ENCODE results near the gene ALPK1. TPM values are rescaled to one million over a fixed set of nuclear protein-coding genes. Genes with fewer than 3 reads are reported as not detected.

Gene ALPK1
- total RNA-seq, 1 donor from 2014 or later, result 21.3 TPM

GRCh38 chr4:112328734-112329130 is 31.6 kb downstream of the ALPK1 start:
- DNase-seq (ENCODE audit: low spot score), result no peak

GRCh38 chr4:112329672-112330375 is 32.7 kb downstream of the ALPK1 start:
- DNase-seq (ENCODE audit: low spot score), result no peak

GRCh38 chr4:112330921-112331320 is 33.8 kb downstream of the ALPK1 start:
- DNase-seq (ENCODE audit: low spot score), result no peak

DNA sequence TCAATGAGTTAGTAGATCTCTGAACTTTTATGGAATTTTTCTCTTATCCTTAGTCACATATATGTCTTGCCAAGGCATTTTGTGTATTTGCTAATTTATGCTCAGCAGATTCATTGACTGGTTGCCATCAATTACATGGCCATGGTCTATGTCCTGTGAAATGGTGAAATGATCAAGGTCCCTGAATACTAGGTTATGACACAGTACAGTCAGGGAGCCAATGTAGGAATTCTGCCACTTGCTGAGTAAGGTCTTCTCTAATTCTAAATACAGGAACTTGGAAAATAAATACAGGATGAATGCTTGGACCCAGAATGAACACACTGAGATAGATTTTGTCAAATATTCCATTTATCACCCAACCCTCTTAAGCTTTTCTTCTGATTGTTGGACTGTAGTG is 35.2 kb downstream of the ALPK1 start:
- no peak for DNase-seq (ENCODE audit: low spot score)

- DNase-seq (ENCODE audit: low spot score), result no peak
These were observed 42.9 kb downstream of the ALPK1 start for GRCh38 chr4:112340023-112340422.

DNA sequence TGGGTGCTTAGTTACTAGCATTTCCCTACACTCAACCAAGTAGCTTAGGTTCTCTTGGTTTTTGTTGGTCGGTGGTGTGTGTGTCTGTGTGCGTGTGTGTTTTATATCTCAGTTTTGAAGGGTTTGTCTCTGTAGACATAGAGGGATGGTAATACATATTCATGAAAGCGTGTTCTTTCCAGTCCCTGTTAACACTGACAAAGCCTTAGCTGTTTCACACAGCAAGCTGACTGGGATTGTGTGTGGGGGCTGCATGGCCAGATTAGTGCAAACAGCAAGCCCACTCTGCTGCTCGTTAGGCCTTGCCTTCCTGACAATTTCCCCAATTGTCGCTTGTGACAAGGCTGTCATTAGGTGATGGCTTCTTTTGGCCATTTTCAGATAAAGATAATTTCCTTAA is 43.9 kb downstream of the ALPK1 start:
- no peak for DNase-seq (ENCODE audit: low spot score)

DNA sequence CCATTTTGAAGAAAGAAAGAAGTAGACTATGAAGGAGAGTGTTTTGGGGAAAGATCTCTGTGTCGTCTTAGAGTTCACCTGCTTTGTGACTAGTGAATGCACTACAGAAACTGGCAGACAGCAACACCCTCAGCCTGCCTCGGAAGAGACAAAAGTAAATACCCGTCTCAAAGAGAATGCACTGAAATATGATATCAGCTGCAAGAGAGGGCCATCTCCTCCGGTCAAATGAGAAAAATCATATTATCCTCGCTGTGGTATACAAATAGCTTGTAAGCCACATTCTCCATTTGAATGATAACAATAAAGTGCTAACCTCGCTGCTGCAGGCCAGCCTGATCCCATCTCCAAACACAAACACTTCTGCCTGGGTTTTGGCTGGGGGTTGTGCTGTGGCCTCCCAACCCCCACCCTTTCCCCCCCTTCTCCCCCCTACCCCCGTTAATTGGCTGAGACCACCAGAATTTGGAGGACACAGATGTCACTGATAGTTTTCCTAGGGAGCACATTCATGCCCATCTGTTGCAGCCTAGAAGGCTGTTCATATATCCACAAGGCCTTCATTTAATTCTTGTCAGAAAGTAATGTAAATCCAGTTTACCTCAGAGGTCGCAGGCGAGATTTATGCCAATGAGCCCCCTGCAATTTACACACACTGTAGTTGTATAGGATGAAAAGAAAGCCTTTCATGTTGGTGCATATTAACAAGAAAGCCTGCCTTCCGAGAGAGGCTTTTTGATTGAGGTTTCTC is 46.3 kb downstream of the ALPK1 start:
- DNase-seq (ENCODE audit: low spot score), result no peak

DNA sequence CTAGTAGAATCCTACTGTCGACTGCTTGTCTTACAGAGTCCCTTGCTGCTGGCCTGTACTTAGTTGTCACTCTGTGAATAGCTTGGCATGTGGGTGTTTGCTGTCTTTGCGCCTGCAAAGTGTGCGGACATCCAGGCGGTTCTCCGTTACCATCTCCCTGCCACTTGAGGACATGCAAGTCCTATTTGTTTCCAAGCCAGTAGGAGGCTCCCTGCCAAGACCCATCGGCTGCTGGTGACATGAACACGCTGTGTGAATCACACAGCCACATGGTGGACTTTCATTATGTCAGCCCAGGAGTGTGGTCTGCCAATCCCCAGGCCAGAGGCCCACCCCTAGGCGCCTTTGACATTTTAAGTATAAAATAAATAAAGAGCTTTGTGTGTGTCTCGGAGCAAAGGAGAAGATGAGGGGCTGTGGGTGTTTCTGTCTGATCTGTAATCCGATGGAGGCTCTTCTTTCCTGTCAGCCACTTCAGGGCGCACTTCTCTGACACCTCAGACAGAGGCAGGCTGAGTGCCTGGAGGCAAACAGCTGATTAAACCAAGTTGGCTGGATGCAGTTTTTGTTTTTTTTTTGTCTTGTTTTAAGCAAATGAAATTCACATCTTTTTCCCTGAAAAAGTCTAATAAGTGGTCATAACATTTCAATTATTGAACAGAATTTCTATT is 51.5 kb downstream of the ALPK1 start:
- DNase-seq (ENCODE audit: low spot score), result no peak

- no peak for DNase-seq (ENCODE audit: low spot score)
These were observed 55.6 kb downstream of the ALPK1 start for GRCh38 chr4:112352736-112353135.

DNA sequence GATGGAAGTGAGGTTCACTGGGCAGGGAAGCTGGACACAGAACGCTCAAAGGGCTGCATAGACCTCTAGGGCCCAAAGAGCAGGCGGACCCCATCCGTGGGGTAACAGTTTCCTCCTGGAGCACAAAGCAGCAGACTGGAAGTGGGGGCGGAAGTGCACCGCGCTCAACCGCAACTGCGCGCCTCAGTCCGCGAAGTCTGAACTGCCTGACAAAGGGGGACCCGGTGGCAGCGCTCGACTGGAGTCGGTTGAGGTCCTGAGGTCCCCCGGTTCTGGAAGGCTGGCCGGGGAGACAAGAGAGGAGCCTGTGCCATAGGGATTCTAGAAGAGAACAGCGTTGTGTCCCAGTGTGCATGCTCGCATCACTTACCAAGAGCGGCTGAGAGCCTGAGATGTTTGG is 58.5 kb downstream of the ALPK1 start:
- no peak for DNase-seq (ENCODE audit: low spot score)

DNA sequence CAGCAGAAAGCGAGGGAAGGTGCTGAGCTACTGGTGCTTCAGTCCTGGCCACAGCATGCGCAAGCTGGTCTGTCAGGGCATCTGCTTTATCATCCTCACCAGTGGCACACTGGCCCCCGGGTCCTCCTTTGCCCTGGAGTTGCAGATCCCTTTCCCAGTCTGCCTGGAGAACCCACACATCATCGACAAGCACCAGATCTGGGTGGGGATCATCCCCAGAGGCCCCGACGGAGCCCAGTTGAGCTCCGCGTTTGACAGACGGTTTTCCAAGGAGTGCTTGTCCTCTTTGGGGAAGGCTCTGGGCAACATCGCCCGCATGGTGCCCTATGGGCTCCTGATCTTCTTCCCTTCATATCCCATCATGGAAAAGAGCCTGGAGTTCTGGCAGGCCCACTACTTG is 60.3 kb downstream of the ALPK1 start:
- no peak for DNase-seq (ENCODE audit: low spot score)

GRCh38 chr4:112357897-112358296 is 60.7 kb downstream of the ALPK1 start:
- no peak for DNase-seq (ENCODE audit: low spot score)

DNA sequence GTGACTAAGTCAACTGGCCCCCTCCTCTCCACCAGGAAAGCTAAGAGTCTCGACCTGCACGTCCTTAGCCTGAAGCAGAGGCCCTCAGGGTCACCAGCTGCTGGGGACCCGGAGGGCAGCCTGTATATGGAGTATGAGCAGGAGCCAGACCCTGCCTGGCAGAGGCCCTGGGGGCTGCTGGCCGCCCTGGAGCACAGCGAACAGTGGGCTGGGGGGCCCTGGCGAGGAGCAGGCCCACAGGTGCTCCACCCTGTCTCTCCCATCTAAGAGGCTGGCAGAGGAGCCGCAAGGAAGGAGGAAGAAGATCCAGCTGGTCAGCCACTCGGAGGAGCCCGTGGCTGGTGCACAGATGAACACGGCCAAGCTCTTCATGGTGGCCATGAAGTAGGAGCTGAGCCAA is 61.2 kb downstream of the ALPK1 start:
- no peak for DNase-seq (ENCODE audit: low spot score)

DNA sequence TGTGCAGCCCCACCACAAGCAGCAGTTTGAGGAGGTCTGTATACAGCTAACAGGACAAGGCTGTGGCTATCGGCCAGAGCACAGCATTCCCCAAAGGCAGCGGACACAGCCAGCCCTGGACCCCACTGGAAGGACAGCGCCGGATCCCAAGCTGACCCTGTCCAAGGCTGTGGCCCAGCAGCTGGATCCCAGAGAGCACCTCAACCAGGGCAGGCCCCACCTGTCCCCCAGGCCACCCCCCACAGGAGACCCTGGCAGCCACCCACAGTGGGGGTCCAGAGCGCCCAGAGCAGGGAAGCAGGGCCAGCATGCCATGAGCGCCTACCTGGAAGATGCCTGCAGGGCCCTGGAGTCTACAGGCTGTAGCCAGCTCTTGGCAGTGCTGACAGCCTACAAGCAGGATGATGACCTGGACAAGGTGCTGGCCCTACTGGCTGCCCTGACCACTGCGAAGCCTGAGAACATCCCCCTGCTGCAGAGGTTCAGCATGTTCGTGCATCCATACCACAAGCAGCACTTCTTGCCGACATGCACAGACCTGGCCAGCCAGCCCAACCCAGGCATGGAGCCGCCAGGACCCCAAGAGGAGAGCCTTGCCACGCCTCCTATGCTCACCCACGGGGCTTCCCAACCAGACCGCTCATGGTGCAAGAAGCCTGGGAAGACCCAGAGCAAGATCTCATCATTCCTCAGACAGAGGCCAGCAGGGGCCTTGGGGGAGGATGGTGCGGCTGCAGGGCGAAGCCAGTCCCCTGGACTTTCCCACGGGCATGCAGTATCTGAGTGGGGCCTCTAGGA is 62.0 kb downstream of the ALPK1 start:
- DNase-seq (ENCODE audit: low spot score), result no peak

DNA sequence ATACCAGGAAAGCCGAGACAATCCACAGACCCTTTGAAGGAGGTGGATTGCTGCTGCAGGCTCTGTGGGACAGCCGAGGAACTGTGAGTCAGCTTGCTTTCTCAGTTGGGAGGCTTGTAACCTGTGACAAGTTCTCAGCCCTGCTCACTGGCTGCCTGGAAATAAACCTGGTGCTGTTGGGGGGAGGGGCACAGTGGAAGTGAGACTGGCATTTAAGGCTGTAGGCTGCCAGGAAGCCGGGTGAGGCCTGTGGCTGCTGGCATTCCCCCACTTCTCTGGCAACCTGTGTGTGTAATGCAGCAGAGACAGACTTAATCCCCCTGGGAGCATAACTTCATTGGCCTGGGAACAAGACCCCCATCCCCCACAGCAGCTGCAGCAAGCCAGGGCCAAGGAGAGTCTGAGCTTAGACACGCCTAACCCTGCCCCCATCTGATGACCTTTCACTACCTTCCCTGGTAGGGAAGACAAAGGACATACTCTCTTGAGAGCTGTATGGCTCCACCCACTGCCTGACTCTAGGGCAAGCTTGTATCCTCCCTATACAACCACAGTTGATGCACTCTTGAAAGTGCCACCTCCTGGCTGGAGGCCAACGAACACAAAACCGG is 64.1 kb downstream of the ALPK1 start:
- DNase-seq (ENCODE audit: low spot score), result no peak

DNA sequence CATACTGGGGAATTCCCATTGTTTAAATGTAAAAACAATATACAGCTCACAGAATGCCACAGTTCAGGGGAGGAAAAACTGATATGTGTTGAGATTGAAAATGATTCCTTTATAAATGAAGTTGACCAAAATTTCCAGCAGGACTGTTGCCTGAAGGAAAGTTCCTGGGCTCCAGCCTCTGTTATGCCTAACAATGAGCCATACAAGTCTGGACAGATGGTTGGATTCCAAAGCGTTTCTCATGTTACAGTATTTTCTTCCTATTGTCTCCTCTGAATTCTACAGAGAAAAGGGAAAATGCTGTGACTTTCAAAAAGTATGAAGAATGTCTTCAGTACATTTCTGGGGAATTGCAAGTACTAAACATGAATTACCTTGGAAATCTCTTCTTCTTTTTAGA is 73.3 kb downstream of the ALPK1 start:
- no peak for DNase-seq (ENCODE audit: low spot score)

DNA sequence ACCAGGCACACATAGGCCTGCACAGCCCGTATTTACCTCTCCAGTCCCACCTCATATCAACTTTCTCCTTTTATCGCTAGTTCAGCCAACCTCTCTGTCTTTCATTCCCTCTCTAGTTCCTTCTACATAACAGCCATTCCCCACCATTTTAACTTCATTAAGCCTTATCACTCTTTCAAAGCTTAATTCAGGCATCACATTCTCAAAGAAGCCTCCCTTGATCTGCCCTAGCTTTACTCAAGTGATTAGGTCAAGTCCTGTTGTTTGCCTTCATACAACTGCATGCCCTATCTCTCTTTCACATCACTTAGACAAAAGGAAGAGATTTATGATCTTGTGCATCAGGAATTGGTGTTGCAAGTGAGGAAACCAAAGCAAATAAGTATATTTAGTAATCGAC is 74.2 kb downstream of the ALPK1 start:
- DNase-seq (ENCODE audit: low spot score), result no peak

DNA sequence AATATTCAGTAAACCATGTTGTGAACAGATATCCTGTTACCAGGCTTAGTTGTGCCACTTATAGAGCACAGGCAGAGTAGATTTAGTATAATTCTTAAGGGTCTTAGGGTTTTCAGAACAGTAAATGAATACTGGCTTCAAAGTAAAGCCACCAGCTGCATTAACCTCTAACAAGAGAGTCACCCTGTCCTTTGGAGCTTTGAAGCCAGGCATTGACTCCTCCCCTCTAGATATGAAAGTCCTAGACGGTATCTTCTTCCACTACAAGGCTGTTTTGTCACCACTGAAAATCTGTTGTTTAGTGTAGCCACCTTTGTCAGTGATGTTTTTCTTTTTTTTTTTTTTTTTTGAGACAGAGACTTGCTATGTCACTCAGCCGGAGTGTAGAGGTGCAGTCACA is 77.7 kb downstream of the ALPK1 start:
- DNase-seq (ENCODE audit: low spot score), result no peak

DNA sequence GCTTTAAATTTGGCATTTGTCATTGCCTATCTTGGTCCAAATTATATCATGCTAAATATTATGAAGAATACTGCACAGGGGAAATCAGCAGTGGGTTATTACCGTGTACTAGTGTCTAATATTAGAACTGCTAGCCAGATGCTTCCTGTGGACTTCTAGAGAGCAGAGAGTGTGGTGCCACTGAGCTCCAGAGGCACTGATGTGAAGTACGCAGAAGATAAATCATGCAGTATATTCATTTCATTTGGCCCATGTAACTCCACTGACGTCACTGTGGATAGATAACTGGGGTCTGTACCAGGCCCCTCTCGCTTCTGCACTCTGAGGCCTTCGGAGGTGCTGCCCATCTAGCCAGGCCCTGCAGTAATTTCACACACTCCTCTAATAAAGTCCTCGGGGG is 80.0 kb downstream of the ALPK1 start:
- no peak for DNase-seq (ENCODE audit: low spot score)

DNA sequence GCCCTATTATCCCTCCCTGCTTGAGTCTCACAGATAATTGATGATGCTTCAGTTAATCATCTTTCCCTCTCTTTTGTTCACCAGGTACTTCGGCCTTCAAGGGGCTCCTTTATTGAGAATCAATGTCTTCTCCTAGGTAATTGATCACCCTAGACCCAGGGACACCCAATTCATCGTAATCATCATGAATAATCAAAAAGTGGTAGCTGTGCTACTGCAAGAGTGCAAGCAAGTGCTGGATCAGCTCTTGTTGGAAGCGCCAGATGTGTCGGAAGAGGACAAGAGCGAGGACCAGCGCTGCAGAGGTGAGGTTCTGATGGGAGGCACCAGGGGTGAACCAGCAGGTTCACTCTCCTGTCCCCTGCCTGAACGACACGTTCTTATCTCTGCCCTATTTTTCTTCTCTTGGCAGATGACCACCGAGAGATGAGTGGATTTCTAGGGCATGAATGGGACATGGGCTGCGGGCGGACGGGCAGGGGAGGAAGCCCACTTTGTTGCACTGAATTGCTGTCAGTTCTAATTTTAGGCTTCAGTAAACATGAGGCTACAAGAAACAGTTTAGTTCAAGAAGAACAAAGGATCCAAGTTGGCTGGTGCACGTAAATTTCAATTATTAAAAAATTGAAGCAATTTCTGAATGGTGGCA is 80.5 kb downstream of the ALPK1 start:
- DNase-seq (ENCODE audit: low spot score), result no peak

DNA sequence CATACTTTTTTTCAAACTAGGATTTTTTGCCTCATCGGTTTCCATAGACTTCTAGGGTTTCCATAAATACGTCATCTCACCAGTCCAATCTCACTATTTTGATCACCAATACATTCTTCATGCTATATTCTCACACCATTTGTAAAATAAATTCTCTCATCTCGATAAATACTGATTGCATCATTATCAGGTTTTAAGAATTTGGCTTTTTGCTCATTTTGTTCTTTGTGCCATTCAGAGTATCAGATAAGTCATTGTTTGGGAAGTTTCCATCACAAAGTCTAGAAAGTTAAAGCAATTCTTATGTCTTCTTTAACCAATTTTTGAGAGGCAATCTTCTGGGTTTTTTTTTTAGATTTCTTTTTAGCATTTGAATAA is 81.1 kb downstream of the ALPK1 start:
- DNase-seq (ENCODE audit: low spot score), result no peak

All from mucosa of gallbladder (tissue), 1 donor.